SH-SY5Y (cell line): ENCODE measurements around the gene ADAMTSL3.

ENCODE experiments used
- GATA2 ChIP-seq: IDR thresholded peaks from 2 replicates; pipeline ENCODE4 v1.6.1; 2011; ENCODE audit warnings: mild to moderate bottlenecking, low read depth, low read length
- GATA3 ChIP-seq: IDR thresholded peaks from 2 replicates; pipeline ENCODE4 v1.6.1; 2011; ENCODE audit warnings: low read depth, mild to moderate bottlenecking, low read length, moderate library complexity

ADAMTSL3 gene

GRCh38 chr15:84079885-84080777 is 426.2 kb downstream of the ADAMTSL3 start:
- TF ChIP-seq GATA2: no peak
- TF ChIP-seq GATA3: no peak

DNA sequence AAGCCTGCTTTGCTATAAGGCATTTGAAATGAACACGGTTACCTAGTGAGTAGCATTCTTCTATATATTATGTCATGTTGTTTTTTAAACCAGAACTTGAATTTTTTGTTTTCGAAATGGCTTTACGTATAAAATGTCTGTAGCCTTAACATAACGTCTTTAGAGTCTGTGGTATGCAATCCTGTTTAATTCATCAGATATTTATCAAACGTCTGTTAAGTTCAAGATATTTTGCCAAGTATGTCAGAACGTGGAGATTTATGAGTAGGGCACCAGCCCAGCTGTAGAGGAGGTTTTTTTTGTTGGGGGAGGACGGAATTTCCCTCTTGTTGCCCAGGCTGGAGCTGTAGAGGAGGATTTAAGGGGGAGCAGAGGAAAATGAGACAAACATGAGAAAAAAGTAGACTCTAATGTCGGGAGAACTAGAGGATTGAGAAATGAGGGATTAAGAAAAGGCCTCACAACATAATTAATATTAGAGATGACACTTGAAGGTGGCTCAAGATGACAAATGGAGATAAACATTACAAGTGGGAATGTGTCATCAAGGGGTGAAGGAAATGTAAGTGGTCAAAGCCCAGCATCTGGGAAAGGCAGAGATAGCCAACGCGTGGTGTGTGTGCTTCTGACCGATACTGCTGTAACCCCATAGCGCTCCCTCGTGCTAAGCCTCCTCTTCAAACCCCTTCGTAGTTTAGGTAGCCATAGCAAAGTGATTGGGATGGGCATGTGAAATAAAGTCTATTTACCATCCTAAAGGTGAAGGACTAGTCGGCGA is 427.7 kb downstream of the ADAMTSL3 start:
- TF ChIP-seq GATA2 (no peak), GATA3 (no peak)

- TF ChIP-seq GATA3 (no peak), GATA2 (no peak)
These were observed 428.8 kb downstream of the ADAMTSL3 start for GRCh38 chr15:84082739-84083138.
